Endothelial cell (in vitro differentiated cells): Measurements from ENCODE around the gene ZNF638. TPM values are rescaled to one million over a fixed set of nuclear protein-coding genes. Genes with fewer than 3 reads are reported as not detected.
"Not testable (repeated sequence)": the region's sequence is repeated elsewhere in the genome, so short reads cannot be mapped to it uniquely, and the experiment has no call there.

ENCODE experiments used
- DNase-seq: peaks from one replicate; pipeline ENCODE4 v3.0.0; 2021; ENCODE audit warnings: low spot score
- H3K27ac Mint-ChIP-seq: one replicate; pipeline ENCODE4 v1.8.0; 2021; ENCODE audit warnings: mixed read lengths, inconsistent platforms; ENCODE audit not compliant: unreplicated experiment
- H3K27me3 Mint-ChIP-seq: one replicate; pipeline ENCODE4 v1.8.0; 2021; ENCODE audit warnings: mild to moderate bottlenecking, moderate library complexity, mixed read lengths, inconsistent platforms; ENCODE audit not compliant: unreplicated experiment
- H3K36me3 Mint-ChIP-seq: one replicate; pipeline ENCODE4 v1.8.0; 2021; ENCODE audit warnings: mild to moderate bottlenecking, low read depth, mixed read lengths, inconsistent platforms; ENCODE audit not compliant: unreplicated experiment
- H3K4me1 Mint-ChIP-seq: one replicate; pipeline ENCODE4 v1.8.0; 2021; ENCODE audit warnings: mild to moderate bottlenecking, mixed read lengths, inconsistent platforms; ENCODE audit not compliant: unreplicated experiment
- H3K4me3 Mint-ChIP-seq: one replicate; pipeline ENCODE4 v1.8.0; 2021; ENCODE audit warnings: mild to moderate bottlenecking, mixed read lengths, inconsistent platforms; ENCODE audit not compliant: unreplicated experiment
- H3K9me3 Mint-ChIP-seq: one replicate; pipeline ENCODE4 v1.8.0; 2021; ENCODE audit warnings: mixed read lengths, inconsistent platforms; ENCODE audit not compliant: unreplicated experiment
- CTCF ChIP-seq: fragments of 200-600 bp; sonication (generic); IDR thresholded peaks from one replicate; pipeline ENCODE4 v1.5.0; 2021; ENCODE audit warnings: antibody characterized with exemption; ENCODE audit not compliant: unreplicated experiment
- total RNA-seq: library from RNA; stranded (reverse); fragmentation: NEBNext Ultra II Directional; extraction: Animal tissue kit (Norgen Biotek cat#: 25700); gene quantifications from one replicate; pipeline ENCODE4 v1.2.1, GENCODE V29; 2021; ENCODE audit not compliant: unreplicated experiment

Gene ZNF638
- total RNA-seq, 1 donor from 2014 or later: 144 TPM

DNA sequence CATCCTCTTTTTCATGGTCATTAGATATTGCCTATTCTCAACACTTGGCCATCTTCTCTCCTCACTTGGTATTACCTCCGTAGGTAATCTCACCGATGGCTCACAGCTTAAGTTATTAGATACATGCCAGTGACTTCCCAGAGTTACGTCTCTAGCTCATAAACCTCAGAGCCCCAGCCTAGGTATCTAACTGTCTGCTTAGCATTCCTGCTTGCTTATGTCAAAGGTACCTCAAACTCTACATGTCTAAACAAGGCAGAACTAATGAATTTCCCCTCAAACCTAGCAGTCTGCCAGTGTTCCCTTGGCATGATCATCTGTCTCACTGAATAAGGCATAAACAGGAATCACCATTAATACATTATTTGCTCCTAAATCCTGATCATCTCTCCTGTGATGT lies 27.7 kb upstream of the ZNF638 start:
- H3K36me3 Mint-ChIP-seq: no peaks in the 10 kb centered on the region
- H3K4me3 Mint-ChIP-seq: no peak overlapping the region
- no peaks in the 10 kb centered on the region for H3K4me1 Mint-ChIP-seq
- no peak overlapping the region for H3K27ac Mint-ChIP-seq
- no peaks in the 10 kb centered on the region for H3K9me3 Mint-ChIP-seq
- no peak for TF ChIP-seq CTCF
- H3K27me3 Mint-ChIP-seq: no peaks in the 10 kb centered on the region
- no peak for DNase-seq

GRCh38 chr2:71306762-71307161 lies 24.8 kb upstream of the ZNF638 start:
- no peak for DNase-seq
- Mint-ChIP-seq H3K4me1 (no peaks in the 10 kb centered on the region), H3K9me3 (no peaks in the 10 kb centered on the region), H3K36me3 (no peaks in the 10 kb centered on the region), H3K27ac (no peak overlapping the region), H3K4me3 (no peak overlapping the region), H3K27me3 (no peaks in the 10 kb centered on the region)
- TF ChIP-seq CTCF: no peak

- Mint-ChIP-seq H3K27me3 (peaks cover 1% of the 10 kb centered on the region), H3K4me3 (no peak overlapping the region), H3K9me3 (peaks cover 8% of the 10 kb centered on the region), H3K27ac (peak overlapping the region; percentile 86), H3K36me3 (peaks cover 9% of the 10 kb centered on the region), H3K4me1 (peaks cover 4% of the 10 kb centered on the region)
- TF ChIP-seq CTCF: no peak
- no peak for DNase-seq
Observed at GRCh38 chr2:71313016-71313766, 18.4 kb upstream of the ZNF638 start.

DNA sequence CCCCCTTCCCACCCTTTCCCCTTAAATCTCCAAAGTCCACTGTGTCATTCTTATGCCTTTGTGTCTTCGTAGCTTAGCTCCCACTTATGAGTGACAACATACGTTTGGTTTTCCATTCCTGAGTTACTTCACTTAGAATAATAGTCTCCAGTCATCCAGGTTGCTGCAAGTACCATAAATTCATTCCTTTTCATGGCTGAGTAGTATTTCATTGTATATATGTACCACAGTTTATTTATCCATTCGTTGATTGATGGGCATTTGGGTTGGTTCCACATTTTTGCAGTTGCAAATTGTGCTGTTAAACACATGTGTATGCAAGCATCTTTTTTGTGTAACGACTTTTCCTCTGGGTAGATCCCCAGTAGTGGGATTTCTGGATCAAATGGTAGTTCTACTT lies 14.5 kb upstream of the ZNF638 start:
- Mint-ChIP-seq H3K27me3 (peaks cover 1% of the 10 kb centered on the region), H3K27ac (no peak overlapping the region), H3K36me3 (peaks cover 18% of the 10 kb centered on the region), H3K4me1 (peaks cover 4% of the 10 kb centered on the region), H3K4me3 (no peak overlapping the region), H3K9me3 (peaks cover 9% of the 10 kb centered on the region)
- no peak for TF ChIP-seq CTCF
- no peak for DNase-seq

- H3K27me3 Mint-ChIP-seq, H3K27ac Mint-ChIP-seq, H3K4me3 Mint-ChIP-seq, DNase-seq, H3K4me1 Mint-ChIP-seq: not testable (repeated sequence)
- H3K36me3 Mint-ChIP-seq: peaks cover 26% of the 10 kb centered on the region
- H3K9me3 Mint-ChIP-seq: peaks cover 16% of the 10 kb centered on the region
Observed at GRCh38 chr2:71317900-71318299, 13.7 kb upstream of the ZNF638 start.
